ENCODE data around the gene NUDT7.
A peak's percentile ranks its signal among the peaks of the same experiment; 100 is the strongest.

Gene NUDT7

GRCh38 chr16:77722309-77723107 lies at the start of gene NUDT7:
Gene NUDT7, plus strand, starts transcription at chr16:77722514. Its CDS starts 69 bp downstream, at chr16:77722583.
- DNase-seq: peak; percentile 82

GRCh38 chr16:77674888-77675287 lies 47.4 kb upstream of the NUDT7 start:
- DNase-seq: no peak

- peak; percentile 66 for DNase-seq
These were observed 46.6 kb upstream of the NUDT7 start for GRCh38 chr16:77675464-77676324.

- DNase-seq: no peak
These were observed 45.2 kb upstream of the NUDT7 start for GRCh38 chr16:77677129-77677528.

- DNase-seq: no peak
These were observed 42.9 kb upstream of the NUDT7 start for GRCh38 chr16:77679391-77679790.

GRCh38 chr16:77679901-77680300 lies 42.4 kb upstream of the NUDT7 start:
- DNase-seq: no peak

- DNase-seq: no peak
These were observed 41.8 kb upstream of the NUDT7 start for GRCh38 chr16:77680496-77680895.

- DNase-seq: no peak
These were observed 39.7 kb upstream of the NUDT7 start for GRCh38 chr16:77682586-77682985.

- DNase-seq: no peak
These were observed 38.7 kb upstream of the NUDT7 start for GRCh38 chr16:77683397-77684180.

- DNase-seq: no peak
These were observed 38.2 kb upstream of the NUDT7 start for GRCh38 chr16:77684181-77684526.

GRCh38 chr16:77686385-77686784 lies 35.9 kb upstream of the NUDT7 start:
- DNase-seq: no peak

GRCh38 chr16:77689971-77690370 lies 32.3 kb upstream of the NUDT7 start:
- no peak for DNase-seq

- no peak for DNase-seq
These were observed 31.9 kb upstream of the NUDT7 start for GRCh38 chr16:77690416-77690815.

GRCh38 chr16:77692612-77693011 lies 29.7 kb upstream of the NUDT7 start:
- no peak for DNase-seq

- DNase-seq: no peak
These were observed 26.2 kb upstream of the NUDT7 start for GRCh38 chr16:77696149-77696548.

- no peak for DNase-seq
These were observed 21.5 kb upstream of the NUDT7 start for GRCh38 chr16:77700846-77701245.

GRCh38 chr16:77705351-77705750 lies 17.0 kb upstream of the NUDT7 start:
- no peak for DNase-seq

GRCh38 chr16:77711179-77711578 lies 11.1 kb upstream of the NUDT7 start:
- DNase-seq: no peak

GRCh38 chr16:77711775-77712174 lies 10.5 kb upstream of the NUDT7 start:
- DNase-seq: no peak

- no peak for DNase-seq
These were observed 7.2 kb upstream of the NUDT7 start for GRCh38 chr16:77715145-77715544.

GRCh38 chr16:77721752-77722308 lies 484 bp upstream of the NUDT7 start:
- no peak for DNase-seq

- DNase-seq: no peak
These were observed 797 bp downstream of the NUDT7 start for GRCh38 chr16:77723108-77723514.

GRCh38 chr16:77724174-77724573 lies 1.9 kb downstream of the NUDT7 start:
- DNase-seq: no peak
